Breast epithelium (tissue), 4 donors: ENCODE results near the gene NUCB1. TPM values are rescaled to one million over a fixed set of nuclear protein-coding genes. Genes with fewer than 3 reads are reported as not detected.
A peak's percentile ranks its signal among the peaks of the same experiment; 100 is the strongest.
"Not testable (repeated sequence)": the region's sequence is repeated elsewhere in the genome, so short reads cannot be mapped to it uniquely, and the experiment has no call there.

Experiments
- DNase-seq, 2 donors: peaks; one replicate each; pipeline ENCODE4 v3.0.0-alpha.2; 2019; ENCODE audit warnings: low spot score in 2 of 2
- H3K27ac ChIP-seq, 2 donors: fragments of 200-600 bp; sonication (generic) in 1 of 2; one replicate each; pipeline ENCODE4 v1.5.1; 2016 to 2019; ENCODE audit warnings: mild to moderate bottlenecking in 1 of 2
- H3K27me3 ChIP-seq, 2 donors: fragments of 200-600 bp; sonication (generic) in 1 of 2; one replicate each; pipeline versions ENCODE4 v1.5.1 to v1.6.0; 2017 to 2019; ENCODE audit warnings: control low read depth in 1 of 2, mild to moderate bottlenecking in 1 of 2
- H3K36me3 ChIP-seq: fragments of 200-600 bp; one replicate; pipeline ENCODE4 v1.5.1; 2019
- H3K4me1 ChIP-seq, 2 donors: fragments of 200-600 bp; sonication (generic); one replicate each; pipeline ENCODE4 v1.5.1; 2016 to 2019; ENCODE audit warnings: control low read depth in 1 of 2
- H3K4me3 ChIP-seq, 3 donors: fragments of 200-600 bp; sonication (generic); 1 replicate in 2 of 3; 2 replicates in 1 of 3; pipeline ENCODE4 v1.5.1; 2016 to 2019; ENCODE audit warnings: mild to moderate bottlenecking in 3 of 3, moderate library complexity in 2 of 3
- H3K9me3 ChIP-seq, 2 donors: fragments of 200-600 bp; sonication (generic) in 1 of 2; one replicate each; pipeline ENCODE4 v1.5.1; 2016 to 2019; ENCODE audit warnings: control low read depth in 1 of 2
- CTCF ChIP-seq, 3 donors: fragments of 450-650 bp; IDR thresholded peaks; one replicate each; pipeline ENCODE4 v1.5.1; 2016 to 2017; ENCODE audit warnings: antibody characterized with exemption in 3 of 3, mild to moderate bottlenecking in 3 of 3, moderate library complexity in 3 of 3
- POLR2A ChIP-seq: fragments of 450-650 bp; IDR thresholded peaks from one replicate; pipeline ENCODE4 v1.6.1; 2016; ENCODE audit warnings: antibody characterized with exemption, mild to moderate bottlenecking, moderate library complexity
- POLR2AphosphoS5 ChIP-seq, 3 donors: sonication (generic); formaldehyde crosslinking; IDR thresholded peaks; one replicate each; pipeline ENCODE4 v1.6.1; 2017; ENCODE audit warnings: antibody characterized with exemption in 3 of 3
- intact Hi-C: fragments of 100-400 bp; cut with DNase I; formaldehyde crosslinking; loops from one replicate; pipeline ENCODE4 v1.15.1; 2023; ENCODE audit warnings: low total_unique reads
- total RNA-seq, 3 donors: library from RNA; depleted of rRNA; stranded (reverse); fragments of >200 nt; gene quantifications; one replicate each; pipeline ENCODE4 v1.1.0, GENCODE V29; 2016

NUCB1 gene
- total RNA-seq, 3 donors from 2014 or later: 131 to 333 (median 223) TPM

- Histone ChIP-seq H3K36me3 (no peaks in the 10 kb centered on the region), H3K27me3 (no peaks in the 10 kb centered on the region), H3K4me1 (no peaks in the 10 kb centered on the region), H3K4me3 (no peak overlapping the region), H3K9me3 (no peaks in the 10 kb centered on the region), H3K27ac (no peak overlapping the region)
- intact Hi-C loops: loop anchor here (1.0 kb wide), 1 partner anchor 27 kb away; the partner anchor contains the start of gene NUCB1
- peak in 1 of 3 donors; percentile 13 for TF ChIP-seq POLR2AphosphoS5 (IDR thresholded peaks at IDR 0.05)
- TF ChIP-seq CTCF (IDR thresholded peaks at IDR 0.05): no peak
- no peak for TF ChIP-seq POLR2A
- peak in 1 of 2 donors; percentile 49 for DNase-seq
These were observed 26.8 kb downstream of the NUCB1 start for GRCh38 chr19:48926909-48927308.

GRCh38 chr19:48927692-48928091, 27.6 kb downstream of the NUCB1 start:
- not testable (repeated sequence) for H3K27me3 ChIP-seq, H3K4me3 ChIP-seq, H3K4me1 ChIP-seq, DNase-seq, H3K27ac ChIP-seq, H3K9me3 ChIP-seq, H3K36me3 ChIP-seq
- intact Hi-C loops: loop anchor here (1.0 kb wide), 1 partner anchor 27 kb away; the partner anchor contains the start of gene NUCB1

- no peak for DNase-seq
- Histone ChIP-seq H3K4me3 (no peak overlapping the region), H3K36me3 (no peaks in the 10 kb centered on the region), H3K27me3 (no peaks in the 10 kb centered on the region), H3K27ac (no peak overlapping the region), H3K9me3 (no peaks in the 10 kb centered on the region), H3K4me1 (no peaks in the 10 kb centered on the region)
- TF ChIP-seq CTCF (IDR thresholded peaks at IDR 0.05): no peak
- intact Hi-C loops: no loop called here
These were observed 28.3 kb downstream of the NUCB1 start for GRCh38 chr19:48928164-48929025.

GRCh38 chr19:48933382-48933932, 33.3 kb downstream of the NUCB1 start, which contains the start of gene DHDH:
Gene DHDH, plus strand, starts transcription at chr19:48933699. Its CDS starts 23 bp downstream, at chr19:48933722.
- H3K27ac ChIP-seq: peak within 1 kb of the TSS; percentile 19 to 35
- peak; percentile 65 to 74 for DNase-seq
- no peak for TF ChIP-seq CTCF (IDR thresholded peaks at IDR 0.05)
- TF ChIP-seq POLR2AphosphoS5 (IDR thresholded peaks at IDR 0.05): peak in 1 of 3 donors; percentile 26
- peak within 1 kb of the TSS; percentile 41 to 67 (median 56) for H3K4me3 ChIP-seq
- no peaks in the 10 kb centered on the region for H3K9me3 ChIP-seq
- H3K27me3 ChIP-seq: no peaks in the 10 kb centered on the region
- intact Hi-C loops: no loop called here
- H3K36me3 ChIP-seq: no peaks in the 10 kb centered on the region
- H3K4me1 ChIP-seq: no peaks in the 10 kb centered on the region

GRCh38 chr19:48934837-48935236, 34.7 kb downstream of the NUCB1 start:
- Histone ChIP-seq H3K27ac (no peak overlapping the region), H3K9me3 (no peaks in the 10 kb centered on the region), H3K4me3 (no peak overlapping the region), H3K27me3 (no peaks in the 10 kb centered on the region), H3K36me3 (no peaks in the 10 kb centered on the region), H3K4me1 (no peaks in the 10 kb centered on the region)
- DNase-seq: no peak
- TF ChIP-seq POLR2A: no peak
- no peak for TF ChIP-seq CTCF (IDR thresholded peaks at IDR 0.05)
- no peak for TF ChIP-seq POLR2AphosphoS5 (IDR thresholded peaks at IDR 0.05)
- intact Hi-C loops: no loop called here
